HG03060 (cell line): ENCODE results near the gene POU2AF3.

Source experiments
- ATAC-seq: cut with Tn5 transposase; IDR thresholded peaks from one replicate; pipeline ENCODE4 v1.9.1; 2021; ENCODE audit warnings: low read depth, moderate number of reproducible peaks; ENCODE audit not compliant: unreplicated experiment

Gene POU2AF3

GRCh38 chr11:111324277-111324720, 26.0 kb downstream of the POU2AF3 start:
- no peak for ATAC-seq

- no peak for ATAC-seq
These were observed 26.9 kb downstream of the POU2AF3 start for GRCh38 chr11:111325259-111325658.

- ATAC-seq, result no peak
These were observed 28.5 kb downstream of the POU2AF3 start for GRCh38 chr11:111326824-111327223.

DNA sequence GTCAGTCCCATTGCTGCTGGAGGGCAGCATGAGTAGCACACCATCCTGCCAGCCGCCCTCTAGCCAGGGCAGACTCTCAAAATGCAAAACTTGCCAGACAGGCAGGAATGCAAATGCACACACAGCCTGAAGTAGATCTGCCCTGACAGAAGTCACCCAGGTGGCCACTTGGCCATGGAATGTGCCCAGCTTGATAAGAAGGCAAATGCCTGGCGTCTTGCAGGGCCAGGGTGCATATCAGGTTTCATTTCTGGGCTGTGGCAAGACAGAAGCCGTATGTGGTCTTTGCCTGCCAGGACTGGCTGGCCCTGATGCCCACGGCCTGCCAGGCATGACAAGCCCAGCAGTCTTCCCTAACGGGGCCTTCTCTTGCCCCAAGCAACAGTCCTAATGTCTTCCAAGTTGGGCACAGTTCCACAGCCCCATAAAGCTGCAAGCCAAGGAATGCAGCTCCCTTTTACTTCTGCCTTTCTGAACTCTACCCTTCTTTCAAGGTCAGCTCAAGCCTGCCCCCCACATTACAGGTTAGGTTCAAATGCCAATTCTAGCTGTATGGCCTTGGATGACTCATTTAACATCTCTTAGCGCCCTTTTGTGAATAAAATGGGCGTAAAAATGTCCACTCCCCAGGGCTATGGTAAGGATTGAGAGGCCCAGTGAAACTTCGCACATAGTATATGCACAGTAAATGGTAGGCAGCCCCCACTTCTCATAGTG, 29.7 kb downstream of the POU2AF3 start:
- ATAC-seq, result no peak

DNA sequence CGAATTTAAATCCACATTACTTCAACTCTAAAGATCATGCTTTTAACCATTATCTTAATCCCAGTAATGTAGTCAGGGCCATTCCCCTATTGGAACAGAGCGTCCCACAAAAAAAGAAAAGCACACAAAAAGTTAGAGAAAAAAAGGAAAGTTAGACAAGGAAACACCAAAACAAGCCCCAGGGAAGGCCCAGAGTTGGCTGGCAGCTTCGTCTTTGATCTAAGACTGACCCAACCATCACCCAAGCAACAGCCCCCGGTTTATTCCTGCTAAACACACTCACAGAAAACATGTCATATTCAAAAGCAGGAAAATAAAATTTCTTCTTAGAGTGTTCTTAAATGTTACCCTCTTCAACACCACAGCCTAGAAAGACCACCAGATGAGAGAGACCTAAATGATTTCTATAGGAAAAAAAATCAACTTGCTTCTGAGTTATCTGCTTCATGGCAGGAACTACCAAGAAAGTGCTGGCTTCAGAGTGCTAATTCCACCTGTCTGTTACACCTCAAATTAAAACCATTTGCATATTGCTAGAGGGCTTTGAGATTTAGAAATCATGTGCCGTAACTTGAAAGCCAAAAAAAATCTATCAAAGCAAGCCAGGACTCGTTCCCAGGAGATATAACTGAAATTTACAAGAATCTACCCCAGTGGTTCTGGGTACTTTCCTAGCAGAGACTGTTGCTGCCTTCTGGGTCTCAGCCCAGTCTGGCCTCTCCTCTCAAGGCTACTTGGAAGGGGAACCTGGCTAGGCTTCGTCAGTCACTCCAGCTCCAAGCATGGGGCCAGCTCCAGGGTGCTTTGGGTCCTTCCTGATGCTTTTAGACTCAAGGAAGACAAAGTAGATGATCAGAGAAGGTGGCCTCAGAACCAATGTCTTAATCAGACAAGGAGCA, 31.2 kb downstream of the POU2AF3 start:
- no peak for ATAC-seq

DNA sequence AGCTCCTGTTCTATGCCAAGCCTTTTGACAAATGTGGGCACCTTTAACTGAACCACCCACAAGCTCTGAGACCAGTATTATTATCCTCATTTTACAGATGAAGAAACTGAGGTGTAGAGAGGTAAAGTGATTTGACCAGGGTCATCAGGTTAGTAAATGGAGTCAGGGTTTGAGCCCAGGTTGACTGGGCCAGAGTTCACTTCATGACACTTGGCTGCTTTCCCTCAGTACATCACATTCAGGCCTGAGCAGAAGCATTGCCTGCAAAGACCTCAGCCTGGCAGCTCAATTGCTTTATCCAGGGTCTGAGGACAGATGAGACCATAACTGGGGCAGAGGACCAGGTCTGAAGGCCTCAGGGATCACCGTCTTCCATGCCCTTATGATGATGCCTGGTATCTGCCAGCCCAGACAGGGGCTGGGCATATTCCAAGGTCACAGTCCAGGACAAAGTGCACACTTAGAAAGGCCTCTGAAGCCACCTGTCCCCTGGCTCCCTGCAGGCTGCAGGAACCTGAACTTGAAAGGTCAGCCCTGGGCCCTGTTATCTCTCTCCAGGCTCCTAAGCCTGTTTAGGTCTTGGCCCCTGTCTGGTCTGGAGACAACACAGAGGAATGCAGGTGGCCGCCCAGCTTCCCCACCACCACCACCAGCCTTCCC, 32.0 kb downstream of the POU2AF3 start:
- ATAC-seq, result no peak

DNA sequence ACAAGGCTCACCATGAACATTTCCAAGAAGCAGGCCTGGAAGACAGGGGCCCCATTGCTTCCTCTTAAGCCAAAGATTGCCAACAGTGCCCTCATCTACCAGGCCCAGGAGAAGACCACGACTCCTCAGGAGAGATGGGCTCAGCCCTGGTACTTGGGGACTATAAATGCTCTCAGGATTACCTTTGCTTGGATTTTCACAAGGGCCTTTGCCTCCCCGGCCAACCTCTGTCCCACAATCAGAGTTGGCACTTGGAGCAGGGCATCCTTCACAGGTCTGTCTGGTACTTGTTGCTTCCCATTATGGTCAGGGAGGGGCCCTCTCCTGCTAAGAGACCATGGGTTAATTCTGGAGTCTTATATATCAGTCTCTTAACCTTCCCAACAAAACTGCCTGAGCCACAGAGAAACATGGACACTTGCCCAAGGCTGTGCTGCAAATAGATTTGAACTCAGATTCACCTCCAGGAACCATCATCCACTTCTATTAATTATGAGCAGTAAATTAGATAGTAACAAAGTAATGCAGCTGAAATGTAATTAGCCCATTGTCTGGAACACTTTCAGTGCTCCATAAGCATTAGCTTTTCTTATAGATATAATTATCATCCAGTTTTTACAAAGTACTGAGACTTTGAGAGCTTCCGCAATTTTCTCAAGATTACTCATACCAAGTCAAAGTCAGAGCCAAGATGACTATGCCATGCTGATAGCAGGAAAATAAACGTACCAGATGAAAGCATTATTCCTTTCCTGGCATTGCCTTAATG, 33.5 kb downstream of the POU2AF3 start:
- no peak for ATAC-seq

DNA sequence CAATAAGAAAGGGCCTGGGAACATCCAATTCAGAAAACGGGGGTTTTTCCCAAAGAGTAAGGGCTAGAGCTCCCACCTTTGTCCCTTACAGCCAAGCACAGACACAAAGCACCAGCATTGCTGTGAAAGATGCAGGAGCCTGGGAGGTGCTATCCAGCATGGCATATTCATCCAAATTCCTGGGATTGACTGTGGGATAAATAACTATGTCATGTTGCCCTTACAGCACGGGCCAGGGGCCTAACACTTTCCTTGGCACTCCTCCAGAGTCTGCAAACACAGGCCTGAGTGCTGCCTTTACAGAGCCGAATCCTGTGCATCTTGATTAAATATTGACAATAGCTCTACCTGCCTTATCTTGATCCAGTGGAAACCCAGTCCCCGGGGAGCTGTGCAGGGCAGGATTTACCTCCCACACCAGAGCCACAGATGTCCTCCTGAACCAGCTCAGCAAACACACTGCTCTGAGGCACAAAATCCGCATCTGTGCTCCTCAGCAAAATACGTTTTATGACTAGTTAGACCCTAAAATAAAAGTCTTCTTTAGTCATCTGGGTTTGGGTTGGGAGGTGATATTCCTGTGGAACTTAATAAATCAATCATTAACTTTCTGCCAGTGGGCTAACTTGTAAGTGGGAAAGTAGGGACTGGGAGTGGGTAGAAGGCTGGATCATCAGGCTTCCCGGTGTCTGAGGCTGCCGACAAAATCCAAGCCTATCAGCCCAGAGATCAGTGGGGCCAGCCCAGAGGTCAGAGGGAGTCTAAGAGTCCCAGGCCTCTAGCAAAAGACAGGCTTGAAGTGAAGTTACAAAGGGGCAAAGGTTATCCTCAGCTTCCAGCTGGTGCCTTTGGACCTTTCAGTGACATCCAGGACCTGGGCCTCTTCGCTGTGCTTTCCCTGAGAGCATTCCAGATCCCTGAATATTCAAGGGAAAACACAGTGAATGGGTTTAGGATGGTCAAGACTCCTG, 36.5 kb downstream of the POU2AF3 start:
- ATAC-seq, result no peak

GRCh38 chr11:111335549-111335948, 37.2 kb downstream of the POU2AF3 start:
- ATAC-seq, result no peak

GRCh38 chr11:111336062-111336461, 37.7 kb downstream of the POU2AF3 start:
- no peak for ATAC-seq

GRCh38 chr11:111336582-111337256, 38.4 kb downstream of the POU2AF3 start:
- ATAC-seq, result no peak

- no peak for ATAC-seq
These were observed 41.5 kb downstream of the POU2AF3 start for GRCh38 chr11:111339758-111340388.

GRCh38 chr11:111342329-111342728, 44.0 kb downstream of the POU2AF3 start:
- ATAC-seq, result no peak

DNA sequence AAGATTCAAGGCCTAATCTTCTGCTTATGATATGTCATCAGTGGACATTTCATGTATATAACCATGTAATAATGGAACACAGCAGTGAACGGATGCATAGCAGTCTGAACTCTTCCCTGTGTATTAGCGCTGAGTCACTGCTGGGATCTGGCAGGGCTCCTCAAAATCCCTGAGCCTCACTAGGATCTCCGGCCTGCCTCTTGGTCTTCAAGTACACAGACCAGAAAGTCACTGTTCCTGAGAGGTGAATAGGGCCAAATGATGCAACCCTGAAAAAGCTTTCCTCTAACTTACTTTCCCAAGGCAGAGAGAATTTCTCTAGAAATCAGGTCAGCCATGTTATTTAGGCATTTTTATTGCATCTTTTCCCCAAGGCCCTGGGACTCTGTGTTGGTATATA, 45.7 kb downstream of the POU2AF3 start:
- ATAC-seq, result no peak

- no peak for ATAC-seq
These were observed 48.8 kb downstream of the POU2AF3 start for GRCh38 chr11:111347002-111347722.

DNA sequence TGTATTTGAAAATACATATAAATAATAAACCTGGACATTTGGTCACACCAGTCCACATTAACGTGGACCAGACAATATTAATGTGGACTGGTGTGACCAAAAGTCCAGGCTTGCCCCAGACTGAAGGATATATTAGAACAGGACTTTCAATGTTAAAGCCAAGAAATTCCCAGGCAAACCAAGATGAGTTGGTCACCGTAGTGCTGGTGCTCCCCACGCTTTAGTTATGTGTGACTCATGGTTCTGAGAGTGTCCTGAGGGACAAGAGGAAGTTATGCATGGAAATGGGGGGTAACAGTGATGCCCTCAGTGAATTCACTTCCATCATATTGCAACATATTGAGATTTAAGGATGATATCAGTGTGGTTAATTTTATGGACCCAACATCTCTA, 49.4 kb downstream of the POU2AF3 start:
- no peak for ATAC-seq

DNA sequence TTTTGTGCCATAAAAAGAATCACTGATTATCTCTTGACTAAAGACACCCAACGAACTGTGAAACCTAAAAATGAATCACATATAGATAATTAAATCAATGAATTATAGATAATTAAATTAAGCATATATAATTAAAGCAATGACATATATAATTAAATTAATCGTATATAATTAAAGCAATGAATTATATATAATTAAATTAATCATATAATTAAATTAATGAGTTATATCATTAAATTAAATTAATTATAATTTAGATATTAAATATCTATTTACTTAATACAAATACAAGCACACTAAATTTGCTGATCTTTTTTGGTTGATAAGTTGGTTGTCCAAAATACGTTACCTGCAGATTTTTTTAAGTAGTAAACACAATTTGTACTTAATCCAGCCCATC, 49.8 kb downstream of the POU2AF3 start:
- no peak for ATAC-seq
